OCI-LY3 (cell line): Measurements from ENCODE around the gene GLI2.

Experiments used
- EZH2phosphoT487 ChIP-seq: fragments of 200-600 bp; shearing (Covaris generic); IDR thresholded peaks from 2 replicates; pipeline ENCODE4 v1.6.1; 2018; ENCODE audit warnings: antibody characterized with exemption, mixed run types, low read depth
- TF ChIP-seq, protein P1 (sequence below): fragments of 200-600, 300-600 bp; sonication (generic); IDR thresholded peaks from 2 replicates; pipeline ENCODE4 v1.5.1; 2014; ENCODE audit warnings: antibody characterized with exemption, low read length, low read depth

DNA sequence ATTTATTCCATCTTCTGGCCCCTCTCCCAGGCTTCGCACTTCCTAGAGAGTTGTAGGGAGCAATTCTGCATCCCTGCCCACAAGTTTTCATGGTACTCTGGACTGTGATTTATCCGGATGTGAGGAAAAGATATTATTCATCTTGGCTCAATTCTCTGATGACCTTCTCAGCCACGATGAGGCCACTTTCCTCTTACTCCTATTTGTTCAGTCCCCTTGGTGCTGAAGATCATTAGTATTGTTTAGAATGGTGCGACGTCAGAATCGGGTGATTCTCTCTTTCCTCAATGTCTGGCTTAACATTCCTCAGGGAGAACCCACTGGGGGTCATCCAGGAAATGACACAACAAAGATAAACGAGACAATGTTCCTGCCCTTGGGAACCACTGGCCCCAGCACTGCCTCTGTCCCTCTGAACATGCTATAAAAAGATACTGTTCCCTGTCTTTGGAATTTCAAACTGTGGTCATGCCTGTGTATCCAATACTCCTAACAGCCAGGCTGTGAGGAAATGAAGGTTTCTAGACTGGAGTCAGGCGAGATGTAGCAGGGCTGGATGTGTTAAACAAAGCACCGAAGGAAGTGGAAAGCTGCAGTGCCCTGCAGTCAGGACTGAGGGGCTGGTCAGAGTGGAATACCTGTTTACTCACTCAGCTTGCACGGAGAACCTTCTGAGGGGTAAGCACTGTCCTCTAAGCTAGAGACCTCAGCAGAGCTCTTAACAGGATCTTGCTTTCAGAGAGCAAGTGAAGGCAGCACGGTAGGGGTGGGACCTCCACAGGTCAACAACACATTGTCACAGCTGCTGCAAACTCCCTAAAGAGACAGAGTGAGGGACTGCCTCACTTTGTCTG lies 12.9 kb upstream of the GLI2 start:
- TF ChIP-seq, protein P1, sequence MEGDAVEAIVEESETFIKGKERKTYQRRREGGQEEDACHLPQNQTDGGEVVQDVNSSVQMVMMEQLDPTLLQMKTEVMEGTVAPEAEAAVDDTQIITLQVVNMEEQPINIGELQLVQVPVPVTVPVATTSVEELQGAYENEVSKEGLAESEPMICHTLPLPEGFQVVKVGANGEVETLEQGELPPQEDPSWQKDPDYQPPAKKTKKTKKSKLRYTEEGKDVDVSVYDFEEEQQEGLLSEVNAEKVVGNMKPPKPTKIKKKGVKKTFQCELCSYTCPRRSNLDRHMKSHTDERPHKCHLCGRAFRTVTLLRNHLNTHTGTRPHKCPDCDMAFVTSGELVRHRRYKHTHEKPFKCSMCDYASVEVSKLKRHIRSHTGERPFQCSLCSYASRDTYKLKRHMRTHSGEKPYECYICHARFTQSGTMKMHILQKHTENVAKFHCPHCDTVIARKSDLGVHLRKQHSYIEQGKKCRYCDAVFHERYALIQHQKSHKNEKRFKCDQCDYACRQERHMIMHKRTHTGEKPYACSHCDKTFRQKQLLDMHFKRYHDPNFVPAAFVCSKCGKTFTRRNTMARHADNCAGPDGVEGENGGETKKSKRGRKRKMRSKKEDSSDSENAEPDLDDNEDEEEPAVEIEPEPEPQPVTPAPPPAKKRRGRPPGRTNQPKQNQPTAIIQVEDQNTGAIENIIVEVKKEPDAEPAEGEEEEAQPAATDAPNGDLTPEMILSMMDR, result no peak
- no peak for TF ChIP-seq EZH2phosphoT487
